GM23248 (cell line): ENCODE data around the gene FGF4.

Experiments
- EZH2 ChIP-seq: fragments of 200-600 bp; sonication (generic); IDR thresholded peaks from 2 replicates; pipeline ENCODE4 v1.6.1; 2018; ENCODE audit warnings: antibody characterized with exemption, mild to moderate bottlenecking; ENCODE audit not compliant: insufficient read depth, poor library complexity, severe bottlenecking
- EZH2phosphoT487 ChIP-seq: fragments of 200-600 bp; sonication (generic); IDR thresholded peaks from 2 replicates; pipeline ENCODE4 v1.6.1; 2018; ENCODE audit warnings: antibody characterized with exemption, moderate library complexity, mild to moderate bottlenecking, low read depth; ENCODE audit not compliant: insufficient read depth

DNA sequence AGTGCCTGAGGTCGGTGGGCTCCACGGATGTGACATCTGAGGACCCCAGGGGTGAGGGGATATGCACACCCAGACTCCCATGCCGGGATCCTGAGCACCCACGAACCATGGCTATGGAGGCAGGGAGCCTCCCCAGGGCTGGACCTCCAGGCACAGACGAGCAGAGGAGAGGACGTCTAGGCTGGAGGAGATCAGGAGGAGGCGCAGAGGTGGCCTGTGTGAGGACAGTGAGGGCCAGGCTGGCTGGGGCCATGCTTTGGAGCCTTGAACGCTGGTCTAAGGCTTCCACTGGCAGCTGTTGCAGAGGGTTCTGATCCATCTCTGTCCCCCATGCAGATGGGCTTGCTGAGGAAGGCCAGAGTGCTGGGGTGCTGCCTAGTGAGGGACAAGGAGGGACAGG, 29.0 kb downstream of the FGF4 start:
- no peak for TF ChIP-seq EZH2
- no peak for TF ChIP-seq EZH2phosphoT487
